Smooth muscle cell (in vitro differentiated cells): ENCODE measurements around the gene N4BP2L2. TPM values are rescaled to one million over a fixed set of nuclear protein-coding genes. Genes with fewer than 3 reads are reported as not detected.

ENCODE experiments used
- DNase-seq: peaks from one replicate; lab custom pipeline; 2025; ENCODE audit not compliant: unreplicated experiment; lab: John Stamatoyannopoulos, UW
- H2AFZ ChIP-seq: fragments of 200-600 bp; sonication (generic); 2 replicates; pipeline ENCODE4 v1.6.0; 2016; ENCODE audit warnings: antibody characterized with exemption, low read depth, mild to moderate bottlenecking
- H3F3A ChIP-seq: fragments of 200-600 bp; sonication (generic); 2 replicates; pipeline ENCODE4 v1.6.0; 2017; ENCODE audit warnings: antibody characterized with exemption, low read depth
- H3K27ac ChIP-seq: fragments of 200-600 bp; sonication (generic); 2 replicates; pipeline ENCODE4 v1.5.1; 2016; ENCODE audit warnings: low read depth, mild to moderate bottlenecking
- H3K27me3 ChIP-seq: fragments of 200-600 bp; sonication (generic); 2 replicates; pipeline ENCODE4 v1.6.1; 2016; ENCODE audit warnings: low read depth, mild to moderate bottlenecking
- H3K36me3 ChIP-seq: fragments of 200-600 bp; sonication (generic); 2 replicates; pipeline ENCODE4 v1.5.1; 2016; ENCODE audit warnings: low read depth
- H3K4me1 ChIP-seq: fragments of 200-600 bp; sonication (generic); 2 replicates; pipeline ENCODE4 v1.5.1; 2016; ENCODE audit warnings: low read depth
- H3K4me2 ChIP-seq: fragments of 200-600 bp; sonication (generic); 2 replicates; pipeline ENCODE4 v1.6.0; 2016; ENCODE audit warnings: mild to moderate bottlenecking
- H3K4me3 ChIP-seq: fragments of 200-600 bp; sonication (generic); 2 replicates; pipeline ENCODE4 v1.5.1; 2016; ENCODE audit warnings: mild to moderate bottlenecking
- H3K79me2 ChIP-seq: fragments of 200-600 bp; sonication (generic); 2 replicates; pipeline ENCODE4 v1.6.0; 2016; ENCODE audit warnings: low read depth, mild to moderate bottlenecking
- H3K9ac ChIP-seq: fragments of 200-600 bp; sonication (generic); 2 replicates; pipeline ENCODE4 v1.6.0; 2016; ENCODE audit warnings: low read depth
- H3K9me3 ChIP-seq: fragments of 200-600 bp; sonication (generic); replicated peaks from 2 replicates; pipeline ENCODE4 v1.5.1; 2016; ENCODE audit warnings: low read depth
- H4K20me1 ChIP-seq: fragments of 200-600 bp; sonication (generic); 2 replicates; pipeline ENCODE4 v1.6.0; 2016; ENCODE audit warnings: low read depth
- WGBS: methylation state at CpG from one replicate; pipeline ENCODE4 v1.1.7; 2016; ENCODE audit warnings: low lambda C conversion rate; 5-methylcytosine and 5-hydroxymethylcytosine counted together
- polyA plus RNA-seq: library from polyadenylated mRNA; unstranded; fragments of >200 nt; fragmentation: Nextera tagmentation; extraction: Ambion mirVana; gene quantifications from 2 replicates; pipeline ENCODE4 v1.2.1, GENCODE V29; 2016
- total RNA-seq: library from RNA; depleted of rRNA; stranded (reverse); fragments of >200 nt; gene quantifications from 2 replicates; pipeline ENCODE4 v1.2.3, GENCODE V29; 2014
- TF ChIP-seq, protein P1 (sequence below): fragments of 200-600 bp; sonication (generic); IDR thresholded peaks from 2 replicates; pipeline ENCODE4 v1.5.1; 2017; ENCODE audit warnings: borderline replicate concordance, mild to moderate bottlenecking, antibody characterized with exemption; ENCODE audit not compliant: insufficient read depth, poor library complexity, severe bottlenecking

N4BP2L2 gene
- total and polyA plus RNA-seq, 2 experiments from 2014 or later: 51.3 to 96.0 TPM

DNA sequence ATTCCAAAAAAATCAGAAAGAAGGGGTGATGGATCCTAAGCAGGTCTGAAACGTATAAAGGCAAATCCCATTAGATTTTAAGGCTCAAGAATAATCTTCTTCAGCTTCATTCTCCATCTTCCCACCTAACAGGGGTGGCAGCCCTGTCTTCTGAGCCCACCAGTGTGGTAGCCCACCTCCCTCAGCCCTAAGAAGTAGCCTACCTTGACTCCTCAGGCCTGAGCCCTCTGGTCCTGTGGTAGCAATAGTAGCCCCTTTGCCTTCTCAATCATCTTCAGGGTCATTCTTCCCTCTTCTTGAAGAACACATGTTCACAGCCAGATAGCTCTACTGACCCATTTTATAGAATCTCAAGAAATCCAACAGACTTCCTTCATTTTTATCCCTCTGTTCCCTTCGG lies 33.7 kb downstream of the N4BP2L2 start:
- no peak overlapping the region for H3K9ac ChIP-seq
- no peaks in the 10 kb centered on the region for H3K4me1 ChIP-seq
- 93% methylated on average over 2 of the region's 2 CpGs for WGBS

DNA sequence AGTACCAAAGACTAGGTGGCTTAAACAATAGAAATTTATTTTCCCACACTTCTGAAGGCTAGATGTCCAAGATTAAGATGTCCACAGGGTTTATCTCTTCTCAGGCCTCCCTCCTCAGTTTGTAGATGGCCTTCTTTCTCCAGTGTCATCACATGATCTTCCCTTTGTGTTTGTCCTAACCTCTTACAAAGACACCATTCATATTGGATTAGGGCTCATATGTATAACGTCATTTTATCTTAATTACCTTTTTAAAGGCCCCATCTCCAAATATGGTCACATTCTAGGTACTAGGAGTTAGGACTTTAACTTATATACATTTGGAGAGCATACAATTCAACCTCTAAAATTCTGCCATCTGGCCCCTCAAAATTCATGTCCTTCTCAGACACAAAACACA lies 34.3 kb downstream of the N4BP2L2 start:
- no peak overlapping the region for H3K4me3 ChIP-seq
- H3K27me3 ChIP-seq: no peaks in the 10 kb centered on the region
- H3F3A ChIP-seq: no peaks in the 10 kb centered on the region
- WGBS: 38% methylated on average over 1 of the region's 1 CpG
- H3K27ac ChIP-seq: no peak overlapping the region
- no peak for DNase-seq
- no peak overlapping the region for H3K9ac ChIP-seq
- TF ChIP-seq, protein P1, sequence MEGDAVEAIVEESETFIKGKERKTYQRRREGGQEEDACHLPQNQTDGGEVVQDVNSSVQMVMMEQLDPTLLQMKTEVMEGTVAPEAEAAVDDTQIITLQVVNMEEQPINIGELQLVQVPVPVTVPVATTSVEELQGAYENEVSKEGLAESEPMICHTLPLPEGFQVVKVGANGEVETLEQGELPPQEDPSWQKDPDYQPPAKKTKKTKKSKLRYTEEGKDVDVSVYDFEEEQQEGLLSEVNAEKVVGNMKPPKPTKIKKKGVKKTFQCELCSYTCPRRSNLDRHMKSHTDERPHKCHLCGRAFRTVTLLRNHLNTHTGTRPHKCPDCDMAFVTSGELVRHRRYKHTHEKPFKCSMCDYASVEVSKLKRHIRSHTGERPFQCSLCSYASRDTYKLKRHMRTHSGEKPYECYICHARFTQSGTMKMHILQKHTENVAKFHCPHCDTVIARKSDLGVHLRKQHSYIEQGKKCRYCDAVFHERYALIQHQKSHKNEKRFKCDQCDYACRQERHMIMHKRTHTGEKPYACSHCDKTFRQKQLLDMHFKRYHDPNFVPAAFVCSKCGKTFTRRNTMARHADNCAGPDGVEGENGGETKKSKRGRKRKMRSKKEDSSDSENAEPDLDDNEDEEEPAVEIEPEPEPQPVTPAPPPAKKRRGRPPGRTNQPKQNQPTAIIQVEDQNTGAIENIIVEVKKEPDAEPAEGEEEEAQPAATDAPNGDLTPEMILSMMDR: no peak
- H3K79me2 ChIP-seq: no peaks in the 10 kb centered on the region
- H3K4me2 ChIP-seq: no peak overlapping the region
- H2AFZ ChIP-seq: no peak overlapping the region
- no peaks in the 10 kb centered on the region for H3K9me3 ChIP-seq
- H4K20me1 ChIP-seq: no peaks in the 10 kb centered on the region
- H3K36me3 ChIP-seq: no peaks in the 10 kb centered on the region
- no peaks in the 10 kb centered on the region for H3K4me1 ChIP-seq

More for the DNA sequence above, 33.7 kb downstream of the N4BP2L2 start:
- Histone ChIP-seq H3K9me3 (no peaks in the 10 kb centered on the region), H3K36me3 (no peaks in the 10 kb centered on the region), H3K4me3 (no peak overlapping the region), H3K4me2 (no peak overlapping the region), H3K27ac (no peak overlapping the region), H2AFZ (no peak overlapping the region), H3K79me2 (no peaks in the 10 kb centered on the region), H3K27me3 (no peaks in the 10 kb centered on the region), H3F3A (no peaks in the 10 kb centered on the region), H4K20me1 (no peaks in the 10 kb centered on the region)
- DNase-seq: no peak
- TF ChIP-seq, protein P1: no peak

DNA sequence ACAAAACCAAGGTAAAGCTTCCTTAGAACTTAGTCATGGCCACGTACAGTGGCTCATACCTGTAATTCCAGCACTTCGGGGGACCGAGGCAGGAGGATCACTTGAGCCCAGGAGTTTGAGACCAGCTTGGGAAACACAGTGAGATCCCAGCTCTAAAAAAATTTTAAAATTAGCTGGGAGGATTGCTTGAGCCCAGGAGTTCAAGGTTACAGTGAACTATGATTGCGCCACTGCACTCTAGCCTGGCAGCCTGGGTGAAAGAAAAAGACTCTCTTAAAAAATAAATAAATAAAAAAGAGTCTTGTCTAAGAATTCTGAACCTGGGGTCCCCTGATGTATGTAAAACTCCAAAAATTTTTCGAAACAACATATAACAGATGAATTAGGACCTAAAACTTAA lies 34.9 kb downstream of the N4BP2L2 start:
- H3K4me3 ChIP-seq: no peak overlapping the region
- H3F3A ChIP-seq: no peaks in the 10 kb centered on the region
- no peaks in the 10 kb centered on the region for H3K4me1 ChIP-seq
- H3K79me2 ChIP-seq: no peaks in the 10 kb centered on the region
- no peak overlapping the region for H3K4me2 ChIP-seq
- no peaks in the 10 kb centered on the region for H3K27me3 ChIP-seq
- TF ChIP-seq, protein P1: no peak
- 87% methylated on average over 5 of the region's 5 CpGs for WGBS
- H4K20me1 ChIP-seq: no peaks in the 10 kb centered on the region
- H3K9me3 ChIP-seq: no peaks in the 10 kb centered on the region
- H3K27ac ChIP-seq: no peak overlapping the region
- H3K36me3 ChIP-seq: no peaks in the 10 kb centered on the region
- H3K9ac ChIP-seq: no peak overlapping the region
- DNase-seq: no peak
- H2AFZ ChIP-seq: no peak overlapping the region

DNA sequence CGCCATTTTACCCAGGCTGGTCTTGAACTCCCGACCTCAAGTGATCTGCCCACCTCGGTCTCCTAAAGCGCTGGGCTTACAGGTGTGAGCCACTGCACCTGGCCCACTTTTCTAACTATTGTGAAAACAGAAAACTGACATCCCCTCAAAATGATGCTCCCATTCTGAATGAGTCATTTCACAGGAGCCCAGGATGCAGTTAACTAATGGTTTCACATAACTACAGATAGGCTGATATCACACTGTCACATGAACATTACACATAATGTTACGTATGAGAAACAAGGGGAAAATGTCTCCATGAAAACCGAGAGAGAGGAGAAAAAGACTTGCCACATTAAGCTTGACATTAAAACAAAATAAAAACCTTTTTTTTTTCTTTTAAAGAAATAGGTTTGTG lies 37.5 kb downstream of the N4BP2L2 start:
- H3K79me2 ChIP-seq: no peaks in the 10 kb centered on the region
- TF ChIP-seq, protein P1: no peak
- H3K4me2 ChIP-seq: no peak overlapping the region
- H3K9me3 ChIP-seq: no peaks in the 10 kb centered on the region
- no peak overlapping the region for H3K4me3 ChIP-seq
- H3K27ac ChIP-seq: no peak overlapping the region
- DNase-seq: no peak
- H3K4me1 ChIP-seq: no peaks in the 10 kb centered on the region
- no peak overlapping the region for H2AFZ ChIP-seq
- H3K9ac ChIP-seq: no peak overlapping the region
- peaks cover 7% of the 10 kb centered on the region for H4K20me1 ChIP-seq
- H3K36me3 ChIP-seq: no peaks in the 10 kb centered on the region
- WGBS: 94% methylated on average over 6 of the region's 6 CpGs
- H3F3A ChIP-seq: no peaks in the 10 kb centered on the region
- no peaks in the 10 kb centered on the region for H3K27me3 ChIP-seq
